Ascending aorta (tissue), 2 donors: Measurements from ENCODE around the gene BICRAL. TPM values are rescaled to one million over a fixed set of nuclear protein-coding genes. Genes with fewer than 3 reads are reported as not detected.

Source experiments
- DNase-seq, 2 donors: peaks; one replicate each; pipeline ENCODE4 v3.0.0-alpha.2; 2019; ENCODE audit warnings: low spot score in 2 of 2
- H3K27ac ChIP-seq, 2 donors: fragments of 200-600 bp; sonication (generic); one replicate each; pipeline ENCODE4 v1.5.1; 2016 to 2017; ENCODE audit warnings: mild to moderate bottlenecking in 1 of 2
- H3K27me3 ChIP-seq: fragments of 200-600 bp; sonication (generic); one replicate; pipeline ENCODE4 v1.5.1; 2017
- H3K36me3 ChIP-seq, 2 donors: fragments of 200-600 bp; sonication (generic); one replicate each; pipeline ENCODE4 v1.5.1; 2016
- H3K4me1 ChIP-seq, 2 donors: fragments of 200-600 bp; sonication (generic); one replicate each; pipeline ENCODE4 v1.5.1; 2016 to 2017; ENCODE audit warnings: mild to moderate bottlenecking in 1 of 2
- H3K4me3 ChIP-seq, 2 donors: fragments of 200-600 bp; sonication (generic); one replicate each; pipeline ENCODE4 v1.5.1; 2016 to 2017; ENCODE audit warnings: mild to moderate bottlenecking in 1 of 2
- H3K9me3 ChIP-seq, 2 donors: fragments of 200-600 bp; sonication (generic); one replicate each; pipeline ENCODE4 v1.5.1; 2016
- intact Hi-C: fragments of 100-400 bp; cut with DNase I; formaldehyde crosslinking; loops from one replicate; pipeline ENCODE4 v1.15.1; 2023
- total RNA-seq: library from RNA; depleted of rRNA; stranded (reverse); fragments of >200 nt; gene quantifications from one replicate; pipeline ENCODE4 v1.1.0, GENCODE V29; 2016
- TF ChIP-seq, protein P1 (sequence below), 3 experiments: fragments of 200-600 bp in 2 of 3; fragments of 450-650 bp in 1 of 3; sonication (generic) in 2 of 3; IDR thresholded peaks; one replicate each; pipeline ENCODE4 v1.5.1; 2016 to 2019; ENCODE audit warnings: antibody characterized with exemption in 3 of 3, mild to moderate bottlenecking in 1 of 3, moderate library complexity in 1 of 3

Gene BICRAL
- total RNA-seq, 1 donor from 2014 or later = 9.7 TPM

- Histone ChIP-seq H3K27me3 (no peaks in the 10 kb centered on the region), H3K27ac (peak overlapping the region; percentile 99 to 100), H3K36me3 (no peaks in the 10 kb centered on the region), H3K4me1 (peaks cover 4 to 41% of the 10 kb centered on the region in 2 donors), H3K4me3 (peak overlapping the region; percentile 97 to 99), H3K9me3 (no peaks in the 10 kb centered on the region)
- DNase-seq = no peak
- TF ChIP-seq, protein P1, sequence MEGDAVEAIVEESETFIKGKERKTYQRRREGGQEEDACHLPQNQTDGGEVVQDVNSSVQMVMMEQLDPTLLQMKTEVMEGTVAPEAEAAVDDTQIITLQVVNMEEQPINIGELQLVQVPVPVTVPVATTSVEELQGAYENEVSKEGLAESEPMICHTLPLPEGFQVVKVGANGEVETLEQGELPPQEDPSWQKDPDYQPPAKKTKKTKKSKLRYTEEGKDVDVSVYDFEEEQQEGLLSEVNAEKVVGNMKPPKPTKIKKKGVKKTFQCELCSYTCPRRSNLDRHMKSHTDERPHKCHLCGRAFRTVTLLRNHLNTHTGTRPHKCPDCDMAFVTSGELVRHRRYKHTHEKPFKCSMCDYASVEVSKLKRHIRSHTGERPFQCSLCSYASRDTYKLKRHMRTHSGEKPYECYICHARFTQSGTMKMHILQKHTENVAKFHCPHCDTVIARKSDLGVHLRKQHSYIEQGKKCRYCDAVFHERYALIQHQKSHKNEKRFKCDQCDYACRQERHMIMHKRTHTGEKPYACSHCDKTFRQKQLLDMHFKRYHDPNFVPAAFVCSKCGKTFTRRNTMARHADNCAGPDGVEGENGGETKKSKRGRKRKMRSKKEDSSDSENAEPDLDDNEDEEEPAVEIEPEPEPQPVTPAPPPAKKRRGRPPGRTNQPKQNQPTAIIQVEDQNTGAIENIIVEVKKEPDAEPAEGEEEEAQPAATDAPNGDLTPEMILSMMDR (IDR thresholded peaks at IDR 0.05) = no peak
- intact Hi-C loops = loop anchor here (2.0 to 5.0 kb wide), 4 partner anchors 17 to 388 kb away; partner anchors contain the start of genes RPL7L1 and SRF
These were observed 2.2 kb downstream of the BICRAL start for GRCh38 chr6:42783876-42784642.

- intact Hi-C loops = loop anchor here (5.0 kb wide), 3 partner anchors 32 to 387 kb away; partner anchors contain the start of genes RPL7L1 and SRF
- peak overlapping the region; percentile 99 to 100 for H3K27ac ChIP-seq
- no peaks in the 10 kb centered on the region for H3K36me3 ChIP-seq
- no peaks in the 10 kb centered on the region for H3K9me3 ChIP-seq
- TF ChIP-seq, protein P1 (IDR thresholded peaks at IDR 0.05) = no peak
- H3K4me3 ChIP-seq = peak overlapping the region; percentile 97 to 99
- DNase-seq = no peak
- H3K27me3 ChIP-seq = no peaks in the 10 kb centered on the region
- peaks cover 4 to 49% of the 10 kb centered on the region in 2 donors for H3K4me1 ChIP-seq
These were observed 3.1 kb downstream of the BICRAL start for GRCh38 chr6:42784717-42785498.

GRCh38 chr6:42786525-42786985, 4.7 kb downstream of the BICRAL start:
- no peaks in the 10 kb centered on the region for H3K9me3 ChIP-seq
- intact Hi-C loops = no loop called here
- peak overlapping the region; percentile 99 to 100 for H3K27ac ChIP-seq
- TF ChIP-seq, protein P1 (IDR thresholded peaks at IDR 0.05) = no peak
- H3K4me1 ChIP-seq = peaks cover 4 to 56% of the 10 kb centered on the region in 2 donors
- H3K4me3 ChIP-seq = peak overlapping the region; percentile 29 to 97
- no peak for DNase-seq
- H3K36me3 ChIP-seq = no peaks in the 10 kb centered on the region
- no peaks in the 10 kb centered on the region for H3K27me3 ChIP-seq

DNA sequence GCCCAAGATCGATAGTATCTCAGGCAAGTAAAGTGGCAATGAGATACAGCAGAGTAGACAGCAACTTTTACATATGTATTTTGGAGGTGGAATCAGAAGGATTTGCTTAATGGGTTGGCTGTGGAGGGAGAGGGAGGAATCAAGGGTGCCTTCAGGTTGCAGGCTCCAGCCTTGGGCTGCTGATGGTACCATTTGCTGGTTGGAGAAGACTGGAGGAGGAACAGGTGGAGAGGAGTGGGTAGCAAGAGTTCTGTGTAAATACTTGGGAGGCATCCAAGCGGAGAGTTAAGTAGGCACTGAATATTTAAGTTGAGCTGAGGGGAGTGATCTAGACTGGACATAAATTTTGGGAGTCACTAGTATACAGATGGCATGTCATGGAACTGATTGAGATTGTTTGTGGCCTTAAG, 5.2 kb downstream of the BICRAL start:
- H3K36me3 ChIP-seq = no peaks in the 10 kb centered on the region
- intact Hi-C loops = no loop called here
- TF ChIP-seq, protein P1 (IDR thresholded peaks at IDR 0.05) = no peak
- peaks cover 4 to 59% of the 10 kb centered on the region in 2 donors for H3K4me1 ChIP-seq
- H3K27ac ChIP-seq = peak overlapping the region; percentile 99 to 100
- H3K9me3 ChIP-seq = no peaks in the 10 kb centered on the region
- peak overlapping the region in 1 of 2 donors; percentile 97 for H3K4me3 ChIP-seq
- DNase-seq = no peak
- no peaks in the 10 kb centered on the region for H3K27me3 ChIP-seq

DNA sequence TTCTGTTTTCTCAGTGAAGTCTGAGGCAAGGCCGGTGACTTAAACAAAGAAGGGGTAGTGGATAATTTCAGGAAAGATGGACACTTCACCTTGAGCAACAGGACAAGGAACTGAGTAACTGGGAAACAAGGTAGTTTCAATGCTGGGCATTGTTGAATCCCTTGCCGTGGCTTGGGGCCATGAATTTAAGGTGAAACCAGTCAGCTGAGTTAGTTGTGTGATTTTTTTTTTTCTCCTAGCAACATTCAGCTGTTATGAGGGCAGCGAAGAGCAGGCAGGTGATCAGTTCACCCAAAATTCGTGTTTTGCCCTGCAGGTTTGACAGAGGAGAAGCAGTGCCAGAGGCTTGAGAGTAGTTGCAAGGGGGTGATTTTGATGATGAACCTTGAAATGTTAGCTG, 6.8 kb downstream of the BICRAL start:
- H3K27ac ChIP-seq = peak overlapping the region; percentile 1 to 57
- no peak for DNase-seq

More for the DNA sequence above, 6.8 kb downstream of the BICRAL start:
- Histone ChIP-seq H3K9me3 (no peaks in the 10 kb centered on the region), H3K36me3 (no peaks in the 10 kb centered on the region), H3K4me1 (peaks cover 4 to 64% of the 10 kb centered on the region in 2 donors), H3K27me3 (no peaks in the 10 kb centered on the region), H3K4me3 (no peak overlapping the region)
- intact Hi-C loops = no loop called here
- TF ChIP-seq, protein P1 (IDR thresholded peaks at IDR 0.05) = no peak
